Mesodermal cell (in vitro differentiated cells): ENCODE data around the gene HOXC10.

ENCODE experiments used
- H3K27ac ChIP-seq: 2 replicates; pipeline ENCODE4 v1.7.0; 2013; ENCODE audit warnings: mild to moderate bottlenecking, low read depth, low read length, moderate library complexity; ENCODE audit not compliant: severe bottlenecking
- H3K36me3 ChIP-seq: 2 replicates; pipeline ENCODE4 v1.7.1; 2013; ENCODE audit warnings: mild to moderate bottlenecking, low read length, moderate library complexity; ENCODE audit not compliant: control insufficient read depth, insufficient read depth
- H3K4me1 ChIP-seq: one replicate; pipeline ENCODE4 v1.7.1; 2013; ENCODE audit warnings: mild to moderate bottlenecking, low read length; ENCODE audit not compliant: insufficient read depth, control insufficient read depth, poor library complexity, severe bottlenecking
- H3K4me3 ChIP-seq: 2 replicates; pipeline ENCODE4 v1.7.0; 2013; ENCODE audit warnings: low read length, control low read depth, mild to moderate bottlenecking; ENCODE audit not compliant: insufficient read depth, poor library complexity, severe bottlenecking; ENCODE audit errors: extremely low read depth
- H3K9me3 ChIP-seq: 2 replicates; pipeline ENCODE4 v1.7.1; 2013; ENCODE audit warnings: mild to moderate bottlenecking, low read length, moderate library complexity; ENCODE audit not compliant: control insufficient read depth
- WGBS, 2 experiments: methylation state at CpG; one replicate each; pipeline ENCODE4 v1.1.5; 2013; ENCODE audit warnings: missing lambda C conversion rate in 2 of 2; ENCODE audit not compliant: insufficient coverage in 2 of 2; 5-methylcytosine and 5-hydroxymethylcytosine counted together

HOXC10 gene

DNA sequence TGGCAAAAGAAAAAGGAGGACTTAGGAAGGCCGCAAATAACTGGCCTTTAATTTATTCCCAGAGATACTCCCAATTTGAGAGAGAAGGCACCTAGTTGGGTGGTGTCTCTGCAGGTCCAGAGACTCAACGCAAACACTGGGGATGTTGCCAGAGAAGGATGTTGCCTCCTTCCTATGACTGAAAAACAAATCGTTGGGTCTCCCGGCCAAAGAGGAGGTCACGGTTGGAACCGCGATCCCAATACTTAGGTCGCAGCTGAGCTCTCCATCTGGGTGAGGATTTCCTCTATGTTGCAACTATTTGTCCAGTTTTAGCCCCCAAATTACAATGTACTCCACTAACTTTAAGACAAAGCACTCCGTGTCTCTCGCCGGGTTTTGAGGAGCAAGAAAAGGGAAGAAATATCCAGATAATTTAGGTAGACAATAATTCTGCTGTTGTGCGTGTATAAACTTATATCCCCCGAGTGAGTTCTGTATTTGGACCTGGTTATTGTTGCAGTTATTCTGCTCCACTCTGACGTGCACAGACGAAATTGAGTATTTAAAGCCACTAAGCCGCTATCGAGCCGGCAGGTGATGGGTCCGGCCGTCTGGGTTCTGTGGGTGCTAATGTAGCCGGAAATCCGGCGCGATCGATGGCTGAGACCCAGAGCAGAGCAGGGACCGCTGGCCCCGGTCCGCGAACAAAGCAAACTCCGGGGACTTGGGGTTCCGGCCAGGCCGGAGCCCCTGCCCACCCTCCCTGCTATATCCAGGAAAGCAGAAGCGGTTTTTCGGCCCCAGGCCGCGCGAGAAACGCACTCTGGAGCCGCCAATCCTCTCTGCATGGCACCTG is 24.5 kb upstream of the HOXC10 start:
- no peaks in the 10 kb centered on the region for H3K36me3 ChIP-seq

GRCh38 chr12:53961025-53961761 is 23.8 kb upstream of the HOXC10 start:
- no peak overlapping the region for H3K4me3 ChIP-seq
- no peaks in the 10 kb centered on the region for H3K9me3 ChIP-seq
- 2 to 4% methylated on average over 50 to 68 of the region's 72 CpGs for WGBS, 2 experiments
- H3K4me1 ChIP-seq: no peaks in the 10 kb centered on the region
- no peak overlapping the region for H3K27ac ChIP-seq
- H3K36me3 ChIP-seq: no peaks in the 10 kb centered on the region

More for the DNA sequence above, 24.5 kb upstream of the HOXC10 start:
- Histone ChIP-seq H3K4me1 (no peaks in the 10 kb centered on the region), H3K27ac (no peak overlapping the region), H3K9me3 (no peaks in the 10 kb centered on the region), H3K4me3 (no peak overlapping the region)
- 25 to 26% methylated on average over 32 to 35 of the region's 39 CpGs for WGBS, 2 experiments

DNA sequence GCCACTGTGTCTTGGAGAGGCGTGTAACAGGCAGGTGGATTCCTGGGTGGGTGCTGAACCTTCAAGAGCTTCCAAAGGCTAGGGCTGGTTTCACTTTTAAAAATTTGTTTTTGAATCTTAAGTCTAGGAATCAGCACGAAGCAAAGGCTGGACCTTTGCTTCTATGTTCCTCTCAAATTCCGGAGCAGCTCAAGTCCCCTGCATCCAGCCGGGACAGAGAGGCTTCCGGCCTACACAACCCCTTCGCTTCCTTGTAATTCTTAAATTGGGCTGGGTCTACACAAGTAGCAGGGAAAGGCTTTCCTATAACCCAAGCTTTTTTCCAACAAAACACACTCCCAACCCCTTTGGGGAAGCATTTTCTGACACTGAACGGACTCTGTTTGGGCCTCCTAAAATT is 21.9 kb upstream of the HOXC10 start:
- H3K9me3 ChIP-seq: no peaks in the 10 kb centered on the region
- H3K4me1 ChIP-seq: no peaks in the 10 kb centered on the region
- no peaks in the 10 kb centered on the region for H3K36me3 ChIP-seq
- H3K27ac ChIP-seq: no peak overlapping the region
- H3K4me3 ChIP-seq: no peak overlapping the region
- WGBS, 2 experiments: 29 to 45% methylated on average over 6 to 7 of the region's 7 CpGs

- no peaks in the 10 kb centered on the region for H3K36me3 ChIP-seq
Observed at GRCh38 chr12:53963434-53964314, 21.3 kb upstream of the HOXC10 start.

DNA sequence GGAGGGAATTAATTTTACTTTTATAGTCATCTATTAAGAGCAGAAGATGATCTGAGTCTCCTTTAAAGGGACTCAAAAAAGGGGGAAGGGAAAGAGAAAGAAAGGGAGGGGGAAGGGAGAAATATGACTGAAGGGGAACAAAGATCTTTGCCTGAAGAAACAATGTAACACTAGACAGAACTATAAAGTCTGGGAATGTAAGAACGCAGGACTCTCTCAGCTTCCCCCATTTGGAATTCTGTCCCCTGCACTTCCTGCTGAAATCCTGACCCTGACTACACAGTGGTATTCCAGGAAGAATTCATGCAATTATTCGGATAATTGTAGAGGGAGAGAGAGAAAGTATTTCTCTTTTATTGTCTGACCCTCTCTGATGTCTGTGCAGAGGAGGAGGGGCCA is 20.6 kb upstream of the HOXC10 start:
- H3K4me3 ChIP-seq: no peak overlapping the region
- 0% methylated on average over 1 of the region's 2 CpGs for WGBS, 2 experiments
- no peaks in the 10 kb centered on the region for H3K9me3 ChIP-seq
- H3K36me3 ChIP-seq: no peaks in the 10 kb centered on the region
- no peak overlapping the region for H3K27ac ChIP-seq
- no peaks in the 10 kb centered on the region for H3K4me1 ChIP-seq

More at GRCh38 chr12:53963434-53964314, 21.3 kb upstream of the HOXC10 start:
- Histone ChIP-seq H3K4me3 (no peak overlapping the region), H3K9me3 (no peaks in the 10 kb centered on the region), H3K4me1 (no peaks in the 10 kb centered on the region), H3K27ac (no peak overlapping the region)
- 8 to 11% methylated on average over 26 to 30 of the region's 38 CpGs for WGBS, 2 experiments

DNA sequence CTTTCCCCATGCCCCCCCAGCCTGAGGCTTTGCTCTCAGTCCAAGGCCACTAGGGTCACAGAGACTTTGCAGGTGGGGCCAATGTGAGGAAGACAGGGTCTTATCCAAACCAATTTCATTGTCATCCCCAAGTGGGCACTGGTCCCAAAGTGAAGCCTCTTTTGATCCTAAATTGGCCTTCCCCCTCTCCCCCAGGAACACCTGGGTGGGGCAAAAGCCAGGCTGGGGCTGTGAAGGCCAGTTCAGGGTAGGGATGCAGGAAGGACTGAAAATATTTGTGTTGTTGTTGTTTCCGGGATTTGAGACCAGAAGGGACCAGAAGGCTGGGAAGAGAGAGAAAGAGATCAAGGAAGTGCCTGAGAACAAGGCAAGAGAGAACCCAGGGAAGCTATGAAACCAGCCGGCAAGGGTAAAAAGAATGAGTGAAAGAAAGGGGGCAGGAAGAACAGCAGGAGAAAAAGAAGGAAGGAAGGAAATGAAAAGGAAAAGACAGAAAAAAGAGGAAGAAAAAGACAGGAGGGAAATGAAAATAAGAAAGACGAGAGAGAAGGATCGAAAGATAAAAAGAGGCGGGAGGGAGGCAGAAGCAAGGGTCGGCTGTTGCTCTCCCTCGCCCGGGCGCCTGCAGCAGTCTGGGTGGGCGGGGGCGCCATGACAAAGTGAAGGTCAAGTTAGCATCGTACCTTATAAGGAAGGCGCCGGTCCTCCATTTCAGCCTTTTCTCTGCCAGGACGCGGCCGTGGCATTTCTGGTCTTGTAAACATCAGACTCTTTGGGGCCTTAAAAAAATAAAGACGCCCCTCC is 19.5 kb upstream of the HOXC10 start:
- Histone ChIP-seq H3K36me3 (no peaks in the 10 kb centered on the region), H3K27ac (no peak overlapping the region), H3K4me1 (no peaks in the 10 kb centered on the region), H3K9me3 (no peaks in the 10 kb centered on the region), H3K4me3 (no peak overlapping the region)
- 3 to 4% methylated on average over 12 to 17 of the region's 18 CpGs for WGBS, 2 experiments

GRCh38 chr12:53966085-53966384 is 18.9 kb upstream of the HOXC10 start:
- no peaks in the 10 kb centered on the region for H3K9me3 ChIP-seq
- no peaks in the 10 kb centered on the region for H3K36me3 ChIP-seq
- no peak overlapping the region for H3K4me3 ChIP-seq
- H3K27ac ChIP-seq: no peak overlapping the region
- no peaks in the 10 kb centered on the region for H3K4me1 ChIP-seq
- WGBS, 2 experiments: 0% methylated on average over 3 to 10 of the region's 15 CpGs

GRCh38 chr12:53966385-53967133 is 18.4 kb upstream of the HOXC10 start:
- no peaks in the 10 kb centered on the region for H3K4me1 ChIP-seq
- WGBS, 2 experiments: 3 to 4% methylated on average over 30 to 31 of the region's 36 CpGs
- no peak overlapping the region for H3K4me3 ChIP-seq
- H3K9me3 ChIP-seq: no peaks in the 10 kb centered on the region
- H3K27ac ChIP-seq: no peak overlapping the region
- no peaks in the 10 kb centered on the region for H3K36me3 ChIP-seq

GRCh38 chr12:53967421-53967925 is 17.5 kb upstream of the HOXC10 start:
- Histone ChIP-seq H3K4me1 (no peaks in the 10 kb centered on the region), H3K27ac (no peak overlapping the region), H3K36me3 (no peaks in the 10 kb centered on the region), H3K4me3 (no peak overlapping the region), H3K9me3 (no peaks in the 10 kb centered on the region)
- 9 to 19% methylated on average over 4 of the region's 5 CpGs for WGBS, 2 experiments
